Measurements from ENCODE around the gene PCDHGA3.

DNA sequence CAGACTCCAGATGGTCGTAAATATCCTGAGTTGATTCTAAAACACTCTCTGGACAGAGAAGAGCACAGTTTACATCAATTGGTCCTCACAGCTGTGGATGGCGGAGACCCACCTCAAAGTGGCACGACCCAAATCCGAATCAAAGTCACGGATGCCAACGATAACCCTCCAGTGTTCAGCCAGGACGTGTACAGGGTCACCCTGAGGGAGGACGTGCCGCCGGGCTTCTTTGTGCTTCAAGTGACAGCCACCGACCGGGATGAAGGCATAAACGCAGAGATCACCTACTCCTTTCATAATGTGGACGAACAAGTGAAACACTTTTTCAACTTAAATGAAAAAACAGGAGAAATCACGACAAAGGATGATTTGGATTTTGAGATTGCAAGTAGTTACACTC is 17.1 kb downstream of the PCDHGA3 start:
- TF ChIP-seq CTCF (IDR thresholded peaks at IDR 0.05; ENCODE audit: extremely low read depth in 1 of 2, insufficient read depth in 1 of 2, low read depth in 1 of 2, low read length in 2 of 2) (no peak), EZH2 (IDR thresholded peaks at IDR 0.05; ENCODE audit: borderline replicate concordance, low read depth, low read length, severe bottlenecking) (peak; percentile 0), POLR2A (IDR thresholded peaks at IDR 0.05; ENCODE audit: low read depth, low read length) (no peak), JUN (IDR thresholded peaks at IDR 0.05; ENCODE audit: borderline replicate concordance, insufficient read depth, insufficient read length, low read depth) (no peak), MYC (IDR thresholded peaks at IDR 0.05; ENCODE audit: low read depth, low read length) (no peak)

Measured in endothelial cell of umbilical vein (primary cell).